ENCODE data around the gene FYN. TPM values are rescaled to one million over a fixed set of nuclear protein-coding genes. Genes with fewer than 3 reads are reported as not detected.
A peak's percentile ranks its signal among the peaks of the same experiment; 100 is the strongest.
"Not testable (repeated sequence)": the region's sequence is repeated elsewhere in the genome, so short reads cannot be mapped to it uniquely, and the experiment has no call there.

Gene FYN
- total and polyA plus RNA-seq, 2 donors, result 93.9 to 97.6 TPM

GRCh38 chr6:111911428-111911827 lies 38.2 kb upstream of the FYN start:
- no peaks in the 10 kb centered on the region for H3K9me3 ChIP-seq (ENCODE audit: control insufficient read depth in 2 of 2, insufficient read depth in 1 of 2, low read length in 1 of 2)
- no peaks in the 10 kb centered on the region for H3K36me3 ChIP-seq (ENCODE audit: control insufficient read depth in 2 of 2, insufficient read depth in 2 of 2, low read length in 1 of 2)
- DNase-seq (ENCODE audit: low read depth in 6 of 9, low spot score in 9 of 9), result peak in 1 of 9 donors; percentile 19
- no peak overlapping the region for H3K4me3 ChIP-seq (ENCODE audit: low read length in 2 of 2)
- no peak overlapping the region for H3K27ac ChIP-seq (ENCODE audit: low read depth in 1 of 2, low read length in 1 of 2)
- WGBS, result 78% methylated on average over 7 of the region's 7 CpGs
- no peaks in the 10 kb centered on the region for H3K4me1 ChIP-seq (ENCODE audit: control insufficient read depth in 2 of 2, insufficient read depth in 2 of 2, low read length in 2 of 2)
- H3K27me3 ChIP-seq (ENCODE audit: control insufficient read depth in 2 of 2, insufficient read depth in 1 of 2, low read length in 1 of 2), result no peaks in the 10 kb centered on the region

GRCh38 chr6:111909238-111909637 lies 36.0 kb upstream of the FYN start:
- H3K36me3 ChIP-seq (ENCODE audit: control insufficient read depth in 2 of 2, insufficient read depth in 2 of 2, low read length in 1 of 2), result no peaks in the 10 kb centered on the region
- no peak overlapping the region for H3K27ac ChIP-seq (ENCODE audit: low read depth in 1 of 2, low read length in 1 of 2)
- H3K4me3 ChIP-seq (ENCODE audit: low read length in 2 of 2), result no peak overlapping the region
- 97% methylated on average over 3 of the region's 3 CpGs for WGBS
- no peaks in the 10 kb centered on the region for H3K4me1 ChIP-seq (ENCODE audit: control insufficient read depth in 2 of 2, insufficient read depth in 2 of 2, low read length in 2 of 2)
- H3K9me3 ChIP-seq (ENCODE audit: control insufficient read depth in 2 of 2, insufficient read depth in 1 of 2, low read length in 1 of 2), result no peaks in the 10 kb centered on the region
- no peak for DNase-seq (ENCODE audit: low read depth in 6 of 9, low spot score in 9 of 9)
- no peaks in the 10 kb centered on the region for H3K27me3 ChIP-seq (ENCODE audit: control insufficient read depth in 2 of 2, insufficient read depth in 1 of 2, low read length in 1 of 2)

- H3K9me3 ChIP-seq (ENCODE audit: control insufficient read depth in 2 of 2, insufficient read depth in 1 of 2, low read length in 1 of 2); H3K4me1 ChIP-seq (ENCODE audit: control insufficient read depth in 2 of 2, insufficient read depth in 2 of 2, low read length in 2 of 2); H3K36me3 ChIP-seq (ENCODE audit: control insufficient read depth in 2 of 2, insufficient read depth in 2 of 2, low read length in 1 of 2); H3K4me3 ChIP-seq (ENCODE audit: low read length in 2 of 2); DNase-seq (ENCODE audit: low read depth in 6 of 9, low spot score in 9 of 9); H3K27ac ChIP-seq (ENCODE audit: low read depth in 1 of 2, low read length in 1 of 2); H3K27me3 ChIP-seq (ENCODE audit: control insufficient read depth in 2 of 2, insufficient read depth in 1 of 2, low read length in 1 of 2): not testable (repeated sequence)
- WGBS, result 84% methylated on average over 15 of the region's 17 CpGs
These were observed 35.1 kb upstream of the FYN start for GRCh38 chr6:111908365-111908764.

DNA sequence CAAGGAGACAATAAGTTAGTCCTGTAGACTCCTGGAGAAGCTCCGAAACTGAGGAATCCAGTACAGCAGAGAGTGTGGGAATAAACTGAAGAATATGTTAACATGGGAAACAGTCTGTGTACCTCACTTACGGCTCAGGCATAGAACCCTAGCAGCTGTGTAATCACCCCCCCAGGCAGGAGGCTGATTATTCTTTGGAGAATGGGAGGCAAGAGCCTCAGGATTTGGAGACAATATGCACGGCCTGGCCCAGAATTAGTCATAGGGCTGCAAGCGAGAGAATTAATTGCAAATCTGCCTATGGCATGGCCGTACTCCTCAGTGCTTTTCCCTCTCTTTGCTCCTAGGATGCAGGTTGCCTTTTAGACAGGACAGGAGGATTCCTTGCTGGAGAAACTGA lies 27.5 kb upstream of the FYN start:
- WGBS, result 97% methylated on average over 5 of the region's 5 CpGs
- Histone ChIP-seq H3K36me3 (ENCODE audit: control insufficient read depth in 2 of 2, insufficient read depth in 2 of 2, low read length in 1 of 2) (no peaks in the 10 kb centered on the region), H3K27me3 (ENCODE audit: control insufficient read depth in 2 of 2, insufficient read depth in 1 of 2, low read length in 1 of 2) (no peaks in the 10 kb centered on the region), H3K4me3 (ENCODE audit: low read length in 2 of 2) (no peak overlapping the region), H3K27ac (ENCODE audit: low read depth in 1 of 2, low read length in 1 of 2) (no peak overlapping the region), H3K4me1 (ENCODE audit: control insufficient read depth in 2 of 2, insufficient read depth in 2 of 2, low read length in 2 of 2) (no peaks in the 10 kb centered on the region), H3K9me3 (ENCODE audit: control insufficient read depth in 2 of 2, insufficient read depth in 1 of 2, low read length in 1 of 2) (no peaks in the 10 kb centered on the region)
- no peak for DNase-seq (ENCODE audit: low read depth in 6 of 9, low spot score in 9 of 9)

DNA sequence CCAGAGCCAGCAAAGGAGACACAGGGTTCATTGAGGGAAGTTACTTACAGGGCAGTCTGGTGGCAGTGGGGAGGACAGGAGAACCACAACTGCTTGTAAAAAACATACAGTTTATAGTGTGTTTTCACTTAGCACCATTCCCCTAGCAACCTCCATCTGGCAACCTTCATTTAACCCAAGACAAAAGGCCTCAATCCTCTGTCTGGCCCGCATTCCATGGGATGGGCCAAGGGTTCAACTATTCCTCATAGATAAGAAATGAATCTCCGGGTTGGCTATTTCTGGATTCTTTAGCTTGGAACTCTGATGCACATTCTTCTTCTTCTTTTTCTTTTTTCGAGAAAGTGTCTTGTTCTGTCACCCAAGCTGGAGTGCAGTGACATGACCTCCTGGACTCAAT lies 26.3 kb upstream of the FYN start:
- no peaks in the 10 kb centered on the region for H3K27me3 ChIP-seq (ENCODE audit: control insufficient read depth in 2 of 2, insufficient read depth in 1 of 2, low read length in 1 of 2)
- no peak overlapping the region for H3K27ac ChIP-seq (ENCODE audit: low read depth in 1 of 2, low read length in 1 of 2)
- 99% methylated on average over 3 of the region's 3 CpGs for WGBS
- DNase-seq (ENCODE audit: low read depth in 6 of 9, low spot score in 9 of 9), result no peak
- H3K4me3 ChIP-seq (ENCODE audit: low read length in 2 of 2), result no peak overlapping the region
- no peaks in the 10 kb centered on the region for H3K4me1 ChIP-seq (ENCODE audit: control insufficient read depth in 2 of 2, insufficient read depth in 2 of 2, low read length in 2 of 2)
- no peaks in the 10 kb centered on the region for H3K9me3 ChIP-seq (ENCODE audit: control insufficient read depth in 2 of 2, insufficient read depth in 1 of 2, low read length in 1 of 2)
- H3K36me3 ChIP-seq (ENCODE audit: control insufficient read depth in 2 of 2, insufficient read depth in 2 of 2, low read length in 1 of 2), result no peaks in the 10 kb centered on the region

- H3K4me3 ChIP-seq (ENCODE audit: low read length in 2 of 2), result no peak overlapping the region
- WGBS, result 92% methylated on average over 4 of the region's 4 CpGs
- H3K27me3 ChIP-seq (ENCODE audit: control insufficient read depth in 2 of 2, insufficient read depth in 1 of 2, low read length in 1 of 2), result no peaks in the 10 kb centered on the region
- H3K9me3 ChIP-seq (ENCODE audit: control insufficient read depth in 2 of 2, insufficient read depth in 1 of 2, low read length in 1 of 2), result no peaks in the 10 kb centered on the region
- no peaks in the 10 kb centered on the region for H3K4me1 ChIP-seq (ENCODE audit: control insufficient read depth in 2 of 2, insufficient read depth in 2 of 2, low read length in 2 of 2)
- H3K27ac ChIP-seq (ENCODE audit: low read depth in 1 of 2, low read length in 1 of 2), result no peak overlapping the region
- DNase-seq (ENCODE audit: low read depth in 6 of 9, low spot score in 9 of 9), result no peak
- H3K36me3 ChIP-seq (ENCODE audit: control insufficient read depth in 2 of 2, insufficient read depth in 2 of 2, low read length in 1 of 2), result no peaks in the 10 kb centered on the region
These were observed 25.2 kb upstream of the FYN start for GRCh38 chr6:111898452-111898851.

DNA sequence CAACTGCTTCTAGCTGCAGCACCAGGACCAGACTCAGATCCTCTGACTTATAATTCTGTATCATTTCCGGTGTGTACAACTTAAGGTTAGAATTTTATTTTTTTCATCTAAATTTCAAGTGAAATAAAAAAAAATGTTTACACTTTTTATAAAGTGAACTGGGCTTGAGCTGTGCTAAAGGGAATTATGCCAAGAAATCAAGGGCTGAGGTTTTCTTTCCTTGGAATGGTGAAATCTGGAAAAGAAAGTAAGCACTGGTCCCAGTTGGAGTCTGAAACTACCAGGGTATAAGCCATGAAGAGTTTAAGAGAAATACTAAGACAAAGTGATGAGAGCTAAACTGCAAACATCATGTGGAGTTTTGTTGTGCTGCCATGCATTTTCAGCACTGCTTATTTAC lies 21.7 kb upstream of the FYN start:
- WGBS, result 99% methylated on average over 1 of the region's 1 CpG
- no peaks in the 10 kb centered on the region for H3K9me3 ChIP-seq (ENCODE audit: control insufficient read depth in 2 of 2, insufficient read depth in 1 of 2, low read length in 1 of 2)
- H3K27me3 ChIP-seq (ENCODE audit: control insufficient read depth in 2 of 2, insufficient read depth in 1 of 2, low read length in 1 of 2), result no peaks in the 10 kb centered on the region
- no peak overlapping the region for H3K27ac ChIP-seq (ENCODE audit: low read depth in 1 of 2, low read length in 1 of 2)
- no peak overlapping the region for H3K4me3 ChIP-seq (ENCODE audit: low read length in 2 of 2)
- no peaks in the 10 kb centered on the region for H3K4me1 ChIP-seq (ENCODE audit: control insufficient read depth in 2 of 2, insufficient read depth in 2 of 2, low read length in 2 of 2)
- DNase-seq (ENCODE audit: low read depth in 6 of 9, low spot score in 9 of 9), result no peak
- H3K36me3 ChIP-seq (ENCODE audit: control insufficient read depth in 2 of 2, insufficient read depth in 2 of 2, low read length in 1 of 2), result no peaks in the 10 kb centered on the region

GRCh38 chr6:111894272-111894671 lies 21.0 kb upstream of the FYN start:
- Histone ChIP-seq H3K27me3 (ENCODE audit: control insufficient read depth in 2 of 2, insufficient read depth in 1 of 2, low read length in 1 of 2) (peaks cover 0 to 2% of the 10 kb centered on the region in 2 donors), H3K4me1 (ENCODE audit: control insufficient read depth in 2 of 2, insufficient read depth in 2 of 2, low read length in 2 of 2) (no peaks in the 10 kb centered on the region), H3K9me3 (ENCODE audit: control insufficient read depth in 2 of 2, insufficient read depth in 1 of 2, low read length in 1 of 2) (no peaks in the 10 kb centered on the region), H3K27ac (ENCODE audit: low read depth in 1 of 2, low read length in 1 of 2) (no peak overlapping the region), H3K36me3 (ENCODE audit: control insufficient read depth in 2 of 2, insufficient read depth in 2 of 2, low read length in 1 of 2) (no peaks in the 10 kb centered on the region), H3K4me3 (ENCODE audit: low read length in 2 of 2) (no peak overlapping the region)
- no peak for DNase-seq (ENCODE audit: low read depth in 6 of 9, low spot score in 9 of 9)
- WGBS, result 97% methylated on average over 2 of the region's 2 CpGs

- 93% methylated on average over 4 of the region's 4 CpGs for WGBS
- no peak for DNase-seq (ENCODE audit: low read depth in 6 of 9, low spot score in 9 of 9)
- Histone ChIP-seq H3K4me1 (ENCODE audit: control insufficient read depth in 2 of 2, insufficient read depth in 2 of 2, low read length in 2 of 2) (no peaks in the 10 kb centered on the region), H3K4me3 (ENCODE audit: low read length in 2 of 2) (no peak overlapping the region), H3K9me3 (ENCODE audit: control insufficient read depth in 2 of 2, insufficient read depth in 1 of 2, low read length in 1 of 2) (no peaks in the 10 kb centered on the region), H3K36me3 (ENCODE audit: control insufficient read depth in 2 of 2, insufficient read depth in 2 of 2, low read length in 1 of 2) (no peaks in the 10 kb centered on the region), H3K27me3 (ENCODE audit: control insufficient read depth in 2 of 2, insufficient read depth in 1 of 2, low read length in 1 of 2) (peaks cover 0 to 3% of the 10 kb centered on the region in 2 donors), H3K27ac (ENCODE audit: low read depth in 1 of 2, low read length in 1 of 2) (no peak overlapping the region)
These were observed 19.2 kb upstream of the FYN start for GRCh38 chr6:111892431-111892830.

DNA sequence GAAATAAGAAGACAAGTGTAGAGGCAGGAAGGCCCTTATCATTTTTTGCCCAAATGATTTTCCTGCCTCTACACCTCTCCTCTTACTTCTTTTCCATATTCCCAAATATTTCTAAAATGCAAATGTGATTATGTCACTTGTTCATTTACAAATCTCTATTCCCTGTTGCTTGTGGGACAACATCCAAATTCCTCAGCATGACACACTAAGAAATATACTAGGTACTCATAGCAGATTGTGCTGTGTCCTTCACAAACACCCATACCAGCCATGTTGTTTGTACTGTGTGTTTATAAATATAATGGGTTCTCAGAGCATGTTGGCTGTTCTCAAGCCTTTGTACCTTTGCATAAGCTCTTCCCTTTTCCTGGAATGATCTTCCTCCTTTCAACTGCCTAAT lies 17.7 kb upstream of the FYN start:
- DNase-seq (ENCODE audit: low read depth in 6 of 9, low spot score in 9 of 9), result no peak
- no peaks in the 10 kb centered on the region for H3K4me1 ChIP-seq (ENCODE audit: control insufficient read depth in 2 of 2, insufficient read depth in 2 of 2, low read length in 2 of 2)
- no peak overlapping the region for H3K4me3 ChIP-seq (ENCODE audit: low read length in 2 of 2)
- H3K27ac ChIP-seq (ENCODE audit: low read depth in 1 of 2, low read length in 1 of 2), result no peak overlapping the region
- H3K9me3 ChIP-seq (ENCODE audit: control insufficient read depth in 2 of 2, insufficient read depth in 1 of 2, low read length in 1 of 2), result no peaks in the 10 kb centered on the region
- H3K27me3 ChIP-seq (ENCODE audit: control insufficient read depth in 2 of 2, insufficient read depth in 1 of 2, low read length in 1 of 2), result peaks cover 0 to 3% of the 10 kb centered on the region in 2 donors
- H3K36me3 ChIP-seq (ENCODE audit: control insufficient read depth in 2 of 2, insufficient read depth in 2 of 2, low read length in 1 of 2), result no peaks in the 10 kb centered on the region
